Frontal cortex (tissue), 4 donors: ENCODE results near the gene JAG2. TPM values are rescaled to one million over a fixed set of nuclear protein-coding genes. Genes with fewer than 3 reads are reported as not detected.

Source experiments
- DNase-seq, 2 donors: peaks; one replicate each; pipeline ENCODE4 v3.0.0; 2012; ENCODE audit warnings: low spot score in 2 of 2
- FAIRE-seq: peaks from 2 replicates; lab custom pipeline; 2012; peaks lifted over from hg19 to GRCh38; lab: Jason Lieb, UNC
- total RNA-seq: library from RNA; depleted of rRNA; stranded (reverse); fragments of >200 nt; gene quantifications from one replicate; pipeline ENCODE4 v1.2.3, GENCODE V29; 2014
- donor health status: control.
- donor health status: control.
- donor health status: control.

JAG2 gene
- total RNA-seq, 1 donor from 2014 or later, result 21.2 TPM

DNA sequence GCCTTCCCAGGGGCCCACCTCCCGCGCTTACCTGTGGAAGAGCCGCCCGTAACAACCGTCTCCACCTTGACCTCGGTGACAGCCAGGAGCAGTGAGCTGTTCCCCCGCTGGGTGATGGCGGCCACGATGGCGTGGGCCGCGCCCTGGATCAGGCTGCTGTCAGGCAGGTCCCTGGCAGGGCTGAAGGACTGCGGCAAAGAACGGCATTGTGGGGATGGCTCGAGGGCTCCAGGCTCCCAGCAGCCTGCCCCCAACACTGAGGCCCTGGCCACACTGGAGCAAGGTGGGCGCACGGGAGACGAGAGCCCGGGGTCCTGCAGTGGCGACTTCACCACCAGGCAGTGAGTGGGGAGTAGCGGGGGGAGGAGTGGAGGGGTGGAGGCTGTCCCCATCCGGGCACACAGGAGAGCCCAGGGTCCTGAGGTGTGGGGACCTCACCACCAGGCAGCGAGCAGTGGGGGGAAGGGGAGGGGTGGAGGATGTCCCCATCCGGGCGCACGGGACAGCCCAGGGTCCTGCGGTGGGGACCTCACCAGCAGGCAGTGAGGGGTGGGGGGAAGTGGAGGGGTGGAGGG is 25.0 kb downstream of the JAG2 start:
- FAIRE-seq, result no peak
- DNase-seq, result no peak

DNA sequence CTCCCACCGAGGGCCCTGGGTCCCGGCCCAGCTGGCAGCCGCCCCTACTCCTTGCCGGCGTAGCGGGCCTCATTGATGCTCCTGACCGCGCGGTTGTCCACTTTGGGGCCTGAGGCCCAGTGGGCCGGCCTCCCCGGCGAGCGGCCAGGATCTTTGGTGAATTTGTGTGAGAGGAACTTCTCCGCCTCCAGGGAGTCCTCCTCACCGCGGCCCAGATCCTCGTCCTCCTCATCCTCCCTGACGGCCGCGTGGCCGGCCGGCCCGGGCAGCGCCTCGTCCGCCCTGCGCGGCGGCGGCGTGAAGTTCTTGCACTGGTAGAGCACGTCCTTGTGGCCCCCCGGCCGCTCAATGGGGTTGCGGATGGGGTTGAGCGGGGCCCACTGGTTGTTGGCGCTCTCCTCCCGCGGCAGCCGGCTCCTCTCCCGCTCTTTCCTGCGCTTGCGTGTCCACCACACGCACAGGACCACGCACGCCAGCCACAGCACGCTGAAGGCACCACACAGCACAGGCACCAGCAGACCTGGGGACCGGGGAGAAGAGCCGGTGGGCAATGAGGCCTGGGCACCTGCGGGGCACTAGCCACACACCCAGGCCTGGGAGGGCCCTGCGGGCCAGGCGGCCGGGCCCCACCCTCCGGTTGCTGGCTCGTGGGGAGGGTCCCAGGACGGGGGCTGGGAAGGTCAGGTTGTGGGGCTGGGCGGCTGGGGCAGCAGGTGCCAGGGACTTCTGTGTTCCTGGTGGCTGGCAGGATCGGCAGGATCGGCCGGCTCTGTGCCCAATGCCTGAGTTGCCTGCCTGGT is 25.7 kb downstream of the JAG2 start:
- no peak for DNase-seq
- FAIRE-seq, result no peak

DNA sequence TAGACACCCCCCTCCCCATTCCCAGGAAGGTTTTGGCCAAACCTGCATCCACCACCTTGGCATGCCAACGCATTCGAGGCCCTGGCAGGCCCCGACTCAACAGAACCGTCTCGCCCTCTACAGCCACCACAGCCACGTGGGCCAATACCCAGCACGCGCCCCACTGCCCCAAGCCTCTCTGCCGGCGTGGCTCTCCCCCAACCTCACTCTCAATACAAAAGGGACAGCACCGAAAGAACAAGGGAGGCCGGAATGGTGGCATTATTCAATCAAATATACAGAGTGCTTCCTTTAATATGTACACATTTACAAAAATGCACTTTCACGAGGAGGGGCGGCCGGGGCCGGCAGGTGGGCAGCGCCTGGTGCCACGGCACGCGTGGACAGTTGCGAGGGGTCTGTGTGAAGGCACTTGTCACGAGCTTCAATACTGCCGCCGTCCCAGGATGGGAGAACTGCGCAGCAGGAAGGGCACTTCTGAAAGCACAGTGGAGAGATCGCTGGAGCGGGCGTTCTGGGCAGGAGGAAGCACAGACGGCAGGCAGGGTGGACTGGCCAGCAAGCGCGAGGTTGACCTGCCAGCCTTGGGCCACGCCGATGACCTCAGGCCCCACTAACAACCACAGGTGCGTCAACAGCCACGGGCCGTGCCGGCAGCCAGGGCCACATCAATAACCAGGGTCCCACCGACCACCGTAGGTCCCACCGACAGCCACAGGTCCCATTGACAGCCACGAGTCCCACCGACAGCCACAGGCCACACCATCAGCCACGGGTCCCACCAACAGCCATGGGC is 26.9 kb downstream of the JAG2 start:
- DNase-seq, result no peak
- FAIRE-seq, result no peak

DNA sequence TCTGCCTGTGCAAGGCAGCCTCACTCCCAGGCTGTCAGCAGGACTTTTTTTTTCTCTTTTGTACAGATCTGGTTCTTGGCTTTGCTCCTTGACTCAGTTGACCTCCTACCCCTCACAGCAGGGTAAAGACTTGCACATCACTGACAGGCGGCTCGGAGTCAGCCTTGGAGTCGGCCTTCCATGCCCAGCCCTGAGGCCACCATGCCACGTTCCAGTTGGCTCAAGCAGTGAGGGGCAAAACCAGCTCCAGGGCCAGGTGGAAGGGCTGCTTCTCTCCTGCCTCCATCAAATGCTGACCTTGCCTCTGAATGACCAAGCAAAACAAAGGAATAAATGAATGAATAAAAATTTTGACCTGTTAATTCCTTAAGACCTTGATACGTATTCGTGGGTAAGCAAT is 27.6 kb downstream of the JAG2 start:
- no peak for DNase-seq
- FAIRE-seq, result no peak

DNA sequence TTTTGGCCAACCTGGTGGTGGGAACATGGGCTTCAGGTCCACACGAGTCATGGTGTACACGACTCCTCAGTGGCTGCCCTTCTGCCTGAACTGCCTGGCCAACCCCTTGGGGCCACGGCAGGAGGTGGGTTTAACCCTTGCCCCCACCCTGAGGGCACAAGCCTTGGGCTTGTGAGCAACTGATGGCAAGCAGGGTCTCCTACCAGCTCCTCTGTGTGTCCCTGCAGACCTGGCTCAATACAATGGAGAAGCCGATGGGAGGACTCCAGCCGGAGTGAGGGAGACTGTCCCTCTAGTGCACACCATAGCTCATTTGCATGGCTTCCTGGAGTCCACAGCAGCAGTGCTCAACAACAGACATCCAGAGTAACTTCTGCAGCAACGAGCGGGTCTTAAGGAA is 28.0 kb downstream of the JAG2 start:
- FAIRE-seq (no peak), DNase-seq (no peak)

DNA sequence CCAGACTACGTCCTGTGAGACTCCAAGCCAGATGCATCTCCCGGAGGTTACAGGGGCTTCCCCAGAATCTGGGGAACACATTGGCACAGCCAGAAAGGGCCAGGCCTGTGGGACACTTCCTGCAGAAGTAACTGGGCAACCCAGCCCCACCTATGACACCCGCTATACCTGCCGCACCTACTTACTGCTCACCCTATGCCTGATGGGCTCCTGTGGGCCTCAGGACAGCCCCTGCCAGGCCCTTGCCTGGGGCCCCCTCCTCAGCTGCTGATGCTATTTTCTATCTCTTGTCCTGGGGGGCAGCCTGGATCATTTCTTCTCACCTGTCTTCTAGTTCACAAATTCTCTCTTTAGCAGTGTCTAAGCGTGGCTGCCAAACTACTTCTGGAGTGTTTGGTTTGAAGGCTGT is 28.7 kb downstream of the JAG2 start:
- DNase-seq (no peak), FAIRE-seq (no peak)

DNA sequence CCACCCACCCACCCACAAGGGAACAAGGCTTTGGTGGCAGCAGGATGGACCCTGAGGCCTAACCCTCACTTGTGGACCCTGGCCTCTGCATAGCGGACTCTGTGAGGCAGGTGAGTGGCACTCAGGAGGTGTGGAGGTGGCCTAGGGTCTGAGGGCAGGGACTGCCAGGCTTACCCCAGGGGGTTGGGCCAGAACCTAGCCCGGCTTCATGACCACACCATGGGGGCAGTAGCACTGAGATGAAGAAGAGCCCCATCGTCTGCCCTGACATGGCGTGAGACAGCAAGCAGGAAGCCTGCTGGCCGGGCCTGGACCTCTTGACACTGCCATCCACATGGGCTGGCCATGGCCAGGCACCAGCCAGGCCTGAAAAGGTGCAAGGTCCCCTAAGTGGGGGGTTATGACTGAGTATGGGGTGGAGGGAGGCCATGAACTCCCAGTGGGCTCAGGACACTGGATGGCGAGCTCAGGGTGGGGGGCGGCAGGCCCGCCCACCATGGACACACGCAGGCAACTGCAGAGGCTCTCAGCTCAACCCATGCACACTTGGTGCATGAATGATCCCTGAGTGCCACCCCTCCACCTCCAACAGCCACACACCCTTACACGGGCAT is 29.3 kb downstream of the JAG2 start:
- no peak for DNase-seq
- FAIRE-seq, result no peak

DNA sequence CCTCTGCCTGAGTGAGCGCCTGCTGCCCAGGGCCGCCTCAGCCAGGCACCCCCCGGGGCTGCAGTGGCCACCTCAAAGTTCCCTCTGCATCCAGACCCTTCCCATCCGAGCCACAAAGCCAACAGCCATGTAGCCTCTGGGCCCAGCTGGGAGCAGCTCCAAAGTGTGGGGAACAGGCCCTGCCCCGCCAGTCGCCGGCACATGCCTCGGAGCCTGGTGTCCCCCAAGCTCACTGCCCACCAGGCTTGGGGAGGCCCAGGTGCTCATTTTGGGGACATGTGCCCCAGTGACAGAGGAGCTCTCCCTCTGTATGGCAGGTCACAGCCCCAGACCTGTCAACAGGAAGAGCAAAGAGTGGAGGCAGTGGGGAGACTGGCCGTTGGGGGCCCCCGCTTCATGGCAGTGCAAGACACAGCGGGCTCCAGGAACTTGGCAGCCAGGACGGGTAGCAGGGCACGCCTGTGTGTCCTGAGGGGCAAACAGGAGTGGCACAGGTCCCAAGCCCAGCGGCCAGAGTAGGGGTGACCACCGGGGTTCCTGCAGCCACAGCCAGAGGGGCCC is 29.9 kb downstream of the JAG2 start:
- DNase-seq (no peak), FAIRE-seq (no peak)

DNA sequence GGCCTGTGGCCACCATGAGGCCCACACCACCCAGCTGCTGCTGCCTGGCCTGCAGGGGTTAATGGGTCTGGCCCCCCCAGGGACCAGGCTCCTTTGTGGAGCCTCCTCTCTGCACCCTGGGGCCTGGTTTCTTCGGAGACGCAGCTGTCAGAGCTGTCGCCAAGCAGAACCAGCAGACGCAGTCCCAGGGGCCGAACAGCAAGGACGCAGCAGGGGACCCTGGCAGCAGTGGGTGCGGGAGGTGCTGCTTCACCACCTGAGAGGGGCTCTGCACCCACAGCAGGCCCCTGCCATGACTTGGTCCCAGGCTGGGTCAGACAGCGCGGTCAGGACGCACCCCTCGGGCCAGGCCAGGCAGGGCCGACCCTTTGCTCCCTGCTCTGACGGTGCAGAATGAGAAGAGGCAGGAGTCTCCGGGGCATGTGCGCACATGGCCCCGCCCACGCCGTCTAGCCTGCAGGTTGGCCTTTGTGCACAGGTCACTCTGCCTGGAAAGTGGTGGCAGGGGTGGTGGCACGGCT is 30.5 kb downstream of the JAG2 start:
- FAIRE-seq (no peak), DNase-seq (no peak)

DNA sequence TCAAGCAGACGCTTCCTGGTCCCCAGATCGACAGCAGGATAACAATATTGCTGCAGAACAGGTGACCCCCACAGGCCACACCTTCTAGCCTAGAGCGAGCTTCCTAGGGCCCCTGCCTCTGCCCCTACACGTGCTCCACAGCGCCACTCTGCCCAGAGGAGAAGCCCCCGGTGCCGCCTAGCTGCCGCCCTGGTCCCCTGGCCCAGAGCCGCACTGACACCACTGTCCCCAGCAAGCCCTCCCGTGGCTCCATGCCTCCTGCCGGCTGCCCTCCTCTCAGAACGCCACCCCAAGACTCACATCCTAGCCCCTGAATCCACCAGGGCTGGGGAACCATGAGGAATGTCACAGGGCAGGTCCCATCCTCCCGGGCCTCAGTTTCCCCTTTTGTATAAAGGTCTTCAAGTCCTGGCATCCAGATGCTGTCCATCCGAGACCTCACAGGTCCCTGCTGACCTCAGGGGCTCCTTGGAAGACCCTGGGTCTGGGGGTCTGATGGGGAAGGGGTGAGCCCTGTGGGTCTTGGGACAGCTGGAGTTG is 31.0 kb downstream of the JAG2 start:
- FAIRE-seq (no peak), DNase-seq (no peak)

DNA sequence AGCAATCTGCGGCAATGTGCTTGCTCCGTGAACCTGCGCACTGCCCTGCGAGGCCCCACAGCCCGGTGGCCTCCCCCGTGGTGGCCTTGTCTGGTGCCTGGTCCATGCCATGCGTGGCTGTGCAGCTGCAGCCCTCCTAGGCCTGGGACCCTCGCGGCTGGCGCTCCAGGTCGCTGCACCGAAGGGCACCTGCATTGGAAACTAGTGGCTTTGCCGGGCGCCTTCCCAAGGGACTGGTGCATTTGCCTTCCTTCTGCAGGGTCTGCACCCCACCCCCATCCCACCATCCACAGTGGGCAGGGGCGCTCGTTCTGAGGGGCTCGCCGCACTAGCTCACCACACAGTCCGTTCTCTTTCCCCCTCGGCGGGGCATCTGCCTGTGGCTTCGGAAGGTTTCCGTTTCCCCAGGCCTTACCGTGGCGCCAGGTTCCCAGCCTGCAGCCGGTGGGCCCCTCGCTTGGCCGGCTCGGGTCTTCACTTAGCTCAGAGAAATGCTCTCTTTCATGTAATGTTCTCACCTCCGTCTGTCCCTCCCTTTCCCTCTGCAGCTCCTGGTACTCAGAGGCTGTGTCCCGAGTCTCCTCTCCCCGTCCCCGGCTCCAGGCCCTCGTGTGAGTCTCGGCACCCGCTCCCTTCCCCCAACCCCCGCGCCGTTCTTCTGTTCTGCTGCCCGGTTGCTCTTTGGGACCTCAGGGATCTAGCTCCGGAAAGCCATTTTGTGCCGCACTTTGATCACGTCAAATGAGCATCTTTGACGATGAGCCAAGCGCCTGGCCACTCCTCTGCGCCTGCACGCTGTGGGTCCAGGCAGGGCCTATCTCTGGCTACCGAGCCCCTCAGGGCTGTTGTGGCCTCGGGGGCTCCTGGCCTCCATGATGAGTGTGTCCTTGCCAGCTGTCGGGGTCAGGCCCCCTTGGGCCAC is 31.9 kb downstream of the JAG2 start:
- no peak for FAIRE-seq
- DNase-seq, result no peak

DNA sequence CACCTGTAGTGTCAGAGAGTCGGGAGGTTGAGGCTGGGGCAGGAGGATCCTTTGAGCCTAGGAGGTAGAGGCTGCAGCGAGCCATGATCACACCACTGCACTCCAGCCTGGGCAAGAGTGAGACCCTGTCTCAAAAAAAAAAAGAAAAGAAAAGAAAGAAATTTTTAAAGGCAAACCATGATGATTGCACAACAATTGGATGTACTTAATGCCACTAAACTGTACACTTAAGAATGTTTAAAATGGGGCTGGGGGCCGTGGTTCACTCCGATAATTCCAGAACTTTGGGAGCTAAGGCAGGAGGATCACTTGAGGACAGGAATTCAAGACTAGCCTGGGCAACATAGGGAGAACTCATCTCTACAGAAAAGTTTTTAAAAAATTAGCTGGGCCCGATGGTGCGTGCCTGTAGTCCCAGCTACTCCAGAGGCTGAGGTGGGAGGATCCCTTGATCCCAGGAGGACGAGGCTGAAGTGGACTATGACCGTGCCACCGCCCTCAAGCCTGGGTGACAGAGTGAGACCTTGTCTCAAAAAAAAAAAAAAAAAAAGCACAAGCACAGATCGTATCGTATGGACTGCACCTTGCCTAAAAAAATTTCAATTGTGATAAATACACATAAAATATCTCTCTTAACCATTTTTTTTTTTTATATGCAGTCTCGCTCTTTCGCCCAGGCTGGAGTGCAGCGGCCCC is 32.7 kb downstream of the JAG2 start:
- no peak for FAIRE-seq

DNA sequence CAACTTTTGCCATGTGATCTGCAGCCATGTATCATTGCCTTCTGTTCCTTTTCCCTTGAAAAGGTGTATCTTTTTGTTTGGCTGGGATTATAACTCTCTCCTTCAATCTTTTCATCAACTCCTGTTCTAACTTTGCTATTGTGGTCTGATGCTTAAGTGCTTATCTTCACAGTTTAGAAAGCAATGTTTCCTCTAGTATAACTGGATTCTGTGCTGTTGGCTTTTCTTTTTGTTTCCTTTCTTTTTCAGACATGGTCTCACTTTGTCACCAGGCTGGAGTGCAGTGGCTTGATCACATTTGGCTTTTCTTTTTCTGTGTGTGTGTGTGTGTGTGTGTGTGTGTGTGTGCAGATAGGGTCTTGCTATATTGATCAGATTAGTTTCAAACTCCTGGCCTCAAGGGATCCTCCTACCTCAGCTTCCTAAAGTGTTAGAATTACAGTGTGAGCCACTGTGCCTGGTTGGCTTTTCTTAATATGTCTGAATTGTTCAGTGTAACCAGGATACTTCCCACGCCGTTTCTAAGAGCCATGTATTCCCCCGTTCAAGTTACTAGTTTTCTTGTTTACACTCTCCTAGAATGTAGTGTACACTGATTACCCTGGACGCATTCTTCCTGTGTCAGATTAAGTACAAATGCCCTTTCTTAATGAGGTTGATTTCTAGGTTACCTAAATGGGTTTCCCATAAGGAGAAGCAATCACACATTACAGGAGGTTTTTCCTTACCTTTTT is 35.5 kb downstream of the JAG2 start:
- DNase-seq (no peak), FAIRE-seq (no peak)

More for the DNA sequence above, 32.7 kb downstream of the JAG2 start:
- no peak for DNase-seq

DNA sequence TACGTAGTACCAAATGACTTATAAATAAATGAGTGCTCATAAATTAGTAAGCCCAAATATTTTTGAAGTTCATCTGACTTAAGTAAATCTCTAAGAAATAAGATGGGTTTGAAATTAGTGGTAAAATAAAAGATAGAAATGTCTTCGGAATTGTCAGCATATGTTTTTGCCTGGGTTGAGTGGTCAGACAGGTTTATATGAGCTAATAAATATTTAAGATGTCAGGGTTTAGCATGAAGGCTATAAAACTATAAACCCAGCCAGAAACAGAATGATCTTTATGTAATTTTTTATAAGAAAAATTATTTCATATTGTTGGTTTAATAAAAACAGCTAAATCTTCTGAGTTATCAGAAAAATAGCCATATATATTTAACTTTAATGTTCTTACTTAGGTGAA is 37.3 kb downstream of the JAG2 start:
- FAIRE-seq, result no peak
- DNase-seq, result no peak

DNA sequence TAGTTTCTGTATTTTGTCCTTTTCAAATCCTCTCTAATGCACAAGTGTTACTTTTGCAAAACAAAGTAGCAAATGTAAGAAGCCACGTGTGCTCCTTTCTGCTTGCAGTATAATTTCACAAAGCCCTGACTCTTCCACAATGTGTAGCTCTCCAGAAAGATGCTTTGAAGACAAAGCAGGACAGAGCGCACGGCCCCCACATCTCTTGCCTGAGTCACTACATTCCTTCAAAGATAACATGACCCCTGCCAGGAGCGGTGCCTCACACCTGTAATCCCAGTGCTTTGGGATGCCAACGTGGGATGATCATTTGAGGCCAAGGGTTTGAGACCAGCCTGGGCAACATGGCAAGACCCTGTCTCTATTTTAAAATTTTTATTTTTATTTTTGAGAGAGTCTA is 40.5 kb downstream of the JAG2 start:
- FAIRE-seq (no peak), DNase-seq (no peak)

DNA sequence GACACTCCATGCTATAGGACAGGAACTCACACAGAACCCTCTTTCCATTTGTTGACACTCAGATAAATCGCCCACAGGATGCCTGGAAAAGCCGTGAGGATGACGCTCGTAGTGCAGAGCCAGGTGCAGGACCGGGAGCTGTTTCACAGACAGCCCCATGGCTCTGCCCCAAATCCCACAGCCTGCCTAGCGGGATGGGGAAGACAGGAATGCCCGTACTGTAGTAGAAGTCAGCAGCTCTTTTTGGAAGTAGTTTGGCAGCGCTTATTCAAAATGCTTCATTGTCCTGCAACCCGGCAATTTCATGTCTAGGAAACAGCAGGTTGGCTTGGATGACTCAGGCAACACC is 41.6 kb downstream of the JAG2 start:
- FAIRE-seq, result no peak
- DNase-seq, result no peak

DNA sequence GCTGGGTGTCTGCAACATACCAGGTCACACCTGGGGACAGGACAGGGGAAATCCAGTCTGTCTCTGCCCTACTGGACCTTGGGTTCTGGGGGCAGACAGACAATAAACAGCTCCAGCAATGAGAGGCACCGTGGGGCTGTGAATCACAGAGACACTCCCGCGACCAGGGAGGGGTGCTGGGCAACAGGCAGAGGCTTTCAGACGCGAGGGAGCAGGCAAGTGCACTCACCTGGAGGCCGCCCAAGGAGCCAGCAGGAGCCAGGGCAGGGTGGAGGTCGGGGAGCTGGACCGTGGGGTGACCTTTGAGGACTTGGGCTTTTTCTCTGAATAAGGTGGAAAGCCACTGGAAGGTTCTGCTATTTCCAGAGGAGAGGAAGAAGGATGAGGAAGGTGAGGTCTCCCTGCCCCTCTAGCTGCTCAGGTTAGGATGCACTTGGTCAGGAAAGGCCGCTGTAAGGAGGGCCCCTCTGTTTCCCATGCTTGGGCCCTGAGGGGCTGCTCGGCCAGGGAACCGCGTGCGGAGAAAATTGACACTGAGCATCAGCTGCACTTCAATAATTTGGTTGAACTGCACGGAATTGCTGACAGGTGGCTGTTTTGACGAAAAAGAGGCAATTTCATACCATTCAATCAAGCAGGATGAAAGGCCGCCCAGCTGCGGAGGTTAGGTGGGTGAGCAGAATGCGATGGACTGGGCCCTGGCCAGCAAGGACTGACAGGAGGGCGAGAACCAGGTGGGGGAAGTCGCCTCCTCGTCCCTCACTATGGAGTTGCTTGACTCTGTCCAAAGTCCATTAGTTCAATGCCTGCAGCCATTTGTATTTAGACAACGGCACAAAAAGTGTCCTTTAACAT is 42.2 kb downstream of the JAG2 start:
- DNase-seq (no peak), FAIRE-seq (no peak)
